Measurements from ENCODE around the gene C10orf95. TPM values are rescaled to one million over a fixed set of nuclear protein-coding genes. Genes with fewer than 3 reads are reported as not detected.

Gene C10orf95
- total RNA-seq, 4 donors from 2014 or later: 1.4 TPM; not detected in 3

- 78 to 79% methylated on average over 9 of the region's 9 CpGs for WGBS, 2 donors
- no peak for DNase-seq (ENCODE audit: low spot score in 2 of 2)
- Histone ChIP-seq H3K4me3 (peak overlapping the region in 1 of 4 donors; percentile 98), H3K27me3 (no peaks in the 10 kb centered on the region), H3K4me1 (peaks cover 0 to 61% (median 30%) of the 10 kb centered on the region in 4 donors), H3K27ac (peak overlapping the region in 1 of 4 donors; percentile 4), H3K9me3 (no peaks in the 10 kb centered on the region), H3K36me3 (peaks cover 0 to 22% (median 7%) of the 10 kb centered on the region in 3 donors)
- no peak for TF ChIP-seq CTCF (IDR thresholded peaks at IDR 0.05)
- no peak for TF ChIP-seq EP300 (IDR thresholded peaks at IDR 0.05)
- TF ChIP-seq POLR2A (IDR thresholded peaks at IDR 0.05): no peak
Observed at GRCh38 chr10:102424145-102424544, 27.2 kb downstream of the C10orf95 start.

GRCh38 chr10:102423372-102423968, 27.9 kb downstream of the C10orf95 start:
- Histone ChIP-seq H3K4me3 (peak overlapping the region in 1 of 4 donors; percentile 98), H3K27ac (peak overlapping the region in 2 of 4 donors; percentile 85 to 90)

GRCh38 chr10:102422545-102423129, 28.7 kb downstream of the C10orf95 start:
- Histone ChIP-seq H3K36me3 (peaks cover 0 to 22% (median 7%) of the 10 kb centered on the region in 3 donors), H3K4me3 (peak overlapping the region; percentile 67 to 99 (median 93)), H3K9me3 (no peaks in the 10 kb centered on the region), H3K27me3 (peaks cover 0 to 14% of the 10 kb centered on the region in 2 donors), H3K4me1 (peaks cover 0 to 69% (median 36%) of the 10 kb centered on the region in 4 donors), H3K27ac (peak overlapping the region; percentile 43 to 90 (median 86))
- peak; percentile 48 to 64 for DNase-seq (ENCODE audit: low spot score in 2 of 2)
- TF ChIP-seq POLR2A (IDR thresholded peaks at IDR 0.05): peak in 1 of 2 donors; percentile 23
- TF ChIP-seq CTCF (IDR thresholded peaks at IDR 0.05): peak; percentile 73 to 83 (median 77)
- TF ChIP-seq EP300 (IDR thresholded peaks at IDR 0.05): peak in 1 of 2 donors; percentile 41
- WGBS, 2 donors: 2 to 4% methylated on average over 18 to 24 of the region's 28 CpGs

More at GRCh38 chr10:102423372-102423968, 27.9 kb downstream of the C10orf95 start:
- 80 to 87% methylated on average over 12 to 13 of the region's 13 CpGs for WGBS, 2 donors
- Histone ChIP-seq H3K4me1 (peaks cover 0 to 68% (median 36%) of the 10 kb centered on the region in 4 donors), H3K36me3 (peaks cover 0 to 22% (median 7%) of the 10 kb centered on the region in 3 donors), H3K9me3 (no peaks in the 10 kb centered on the region), H3K27me3 (peaks cover 0 to 6% of the 10 kb centered on the region in 2 donors)
- no peak for DNase-seq (ENCODE audit: low spot score in 2 of 2)
- TF ChIP-seq POLR2A (IDR thresholded peaks at IDR 0.05) (no peak), CTCF (IDR thresholded peaks at IDR 0.05) (no peak), EP300 (IDR thresholded peaks at IDR 0.05) (no peak)

GRCh38 chr10:102421757-102422512, 29.4 kb downstream of the C10orf95 start:
- peak in 1 of 2 donors; percentile 11 for TF ChIP-seq EP300 (IDR thresholded peaks at IDR 0.05)
- TF ChIP-seq POLR2A (IDR thresholded peaks at IDR 0.05): no peak
- no peak for TF ChIP-seq CTCF (IDR thresholded peaks at IDR 0.05)
- Histone ChIP-seq H3K4me1 (peaks cover 0 to 66% (median 36%) of the 10 kb centered on the region in 4 donors), H3K4me3 (peak overlapping the region; percentile 67 to 99 (median 93)), H3K27ac (peak overlapping the region; percentile 47 to 90 (median 86)), H3K27me3 (peaks cover 0 to 21% of the 10 kb centered on the region in 2 donors), H3K36me3 (peaks cover 0 to 22% (median 7%) of the 10 kb centered on the region in 3 donors), H3K9me3 (no peaks in the 10 kb centered on the region)
- no peak for DNase-seq (ENCODE audit: low spot score in 2 of 2)
- 0 to 1% methylated on average over 4 to 56 of the region's 62 CpGs for WGBS, 2 donors
